ENCODE results near the gene TCL1B. TPM values are rescaled to one million over a fixed set of nuclear protein-coding genes. Genes with fewer than 3 reads are reported as not detected.
"Not testable (repeated sequence)": the region's sequence is repeated elsewhere in the genome, so short reads cannot be mapped to it uniquely, and the experiment has no call there.

Gene TCL1B
- polyA plus RNA-seq, 6 donors from 2014 or later: 15.0 to 44.0 (median 35.9) TPM

GRCh38 chr14:95659293-95659989 is 26.8 kb upstream of the TCL1B start:
- no peaks in the 10 kb centered on the region for H3K27me3 Mint-ChIP-seq
- H3K27ac Mint-ChIP-seq: peak overlapping the region in 3 of 6 donors; percentile 18 to 69 (median 61)
- H3K36me3 Mint-ChIP-seq: peaks cover 7 to 27% of the 10 kb centered on the region in 2 donors
- H3K4me1 Mint-ChIP-seq: peaks cover 78 to 88% (median 84%) of the 10 kb centered on the region in 3 donors
- peaks cover 0 to 5% (median 0%) of the 10 kb centered on the region in 7 donors for H3K9me3 Mint-ChIP-seq
- peak overlapping the region in 5 of 8 donors; percentile 18 to 61 (median 48) for H3K4me3 Mint-ChIP-seq
- no peak for DNase-seq
- no peak for ATAC-seq (ENCODE audit: low read depth in 2 of 2)

GRCh38 chr14:95659990-95660385 is 26.2 kb upstream of the TCL1B start:
- no peaks in the 10 kb centered on the region for H3K27me3 Mint-ChIP-seq
- H3K9me3 Mint-ChIP-seq: peaks cover 0 to 2% (median 0%) of the 10 kb centered on the region in 7 donors
- peak overlapping the region in 4 of 6 donors; percentile 18 to 69 (median 54) for H3K27ac Mint-ChIP-seq
- ATAC-seq (ENCODE audit: low read depth in 2 of 2) (no peak), DNase-seq (no peak)
- H3K4me1 Mint-ChIP-seq: peaks cover 78 to 88% (median 84%) of the 10 kb centered on the region in 3 donors
- H3K4me3 Mint-ChIP-seq: peak overlapping the region in 4 of 8 donors; percentile 18 to 61 (median 32)
- H3K36me3 Mint-ChIP-seq: peaks cover 2 to 21% of the 10 kb centered on the region in 2 donors

- H3K4me1 Mint-ChIP-seq: peaks cover 77 to 90% (median 89%) of the 10 kb centered on the region in 3 donors
Measured at GRCh38 chr14:95660651-95661515, 25.3 kb upstream of the TCL1B start.

GRCh38 chr14:95662376-95663186 is 23.6 kb upstream of the TCL1B start:
- Mint-ChIP-seq H3K27ac (peak overlapping the region; percentile 50 to 98 (median 85)), H3K4me1 (peaks cover 79 to 94% (median 92%) of the 10 kb centered on the region in 3 donors), H3K9me3 (peaks cover 0 to 2% (median 0%) of the 10 kb centered on the region in 7 donors), H3K4me3 (peak overlapping the region; percentile 26 to 93 (median 78)), H3K36me3 (peaks cover 0 to 5% of the 10 kb centered on the region in 2 donors), H3K27me3 (no peaks in the 10 kb centered on the region)
- DNase-seq (peak; percentile 59), ATAC-seq (ENCODE audit: low read depth in 2 of 2) (peak; percentile 52 to 65)

More at GRCh38 chr14:95660651-95661515, 25.3 kb upstream of the TCL1B start:
- H3K9me3 Mint-ChIP-seq: peaks cover 0 to 2% (median 0%) of the 10 kb centered on the region in 7 donors
- H3K4me3 Mint-ChIP-seq: peak overlapping the region in 4 of 8 donors; percentile 2 to 65 (median 44)
- DNase-seq (no peak), ATAC-seq (ENCODE audit: low read depth in 2 of 2) (no peak)
- peaks cover 0 to 18% of the 10 kb centered on the region in 2 donors for H3K36me3 Mint-ChIP-seq
- H3K27ac Mint-ChIP-seq: peak overlapping the region in 4 of 6 donors; percentile 18 to 92 (median 72)
- no peaks in the 10 kb centered on the region for H3K27me3 Mint-ChIP-seq

- H3K36me3 Mint-ChIP-seq: peaks cover 0 to 3% of the 10 kb centered on the region in 2 donors
- peak overlapping the region; percentile 58 to 99 (median 98) for H3K27ac Mint-ChIP-seq
- peaks cover 0 to 2% (median 0%) of the 10 kb centered on the region in 7 donors for H3K9me3 Mint-ChIP-seq
- ATAC-seq (ENCODE audit: low read depth in 2 of 2) (no peak), DNase-seq (no peak)
- peak overlapping the region; percentile 19 to 98 (median 90) for H3K4me3 Mint-ChIP-seq
- no peaks in the 10 kb centered on the region for H3K27me3 Mint-ChIP-seq
- peaks cover 82 to 94% (median 92%) of the 10 kb centered on the region in 3 donors for H3K4me1 Mint-ChIP-seq
Measured at GRCh38 chr14:95663226-95663797, 22.9 kb upstream of the TCL1B start.

GRCh38 chr14:95664066-95664465 is 22.2 kb upstream of the TCL1B start:
- peak overlapping the region; percentile 83 to 98 (median 92) for H3K4me3 Mint-ChIP-seq
- DNase-seq (no peak), ATAC-seq (ENCODE audit: low read depth in 2 of 2) (peak in 1 of 2 donors; percentile 2)
- no peaks in the 10 kb centered on the region for H3K9me3 Mint-ChIP-seq
- H3K27ac Mint-ChIP-seq: peak overlapping the region; percentile 91 to 99 (median 98)
- peaks cover 0 to 5% of the 10 kb centered on the region in 2 donors for H3K36me3 Mint-ChIP-seq
- H3K4me1 Mint-ChIP-seq: peaks cover 81 to 94% (median 92%) of the 10 kb centered on the region in 3 donors
- H3K27me3 Mint-ChIP-seq: no peaks in the 10 kb centered on the region

- peak; percentile 70 to 77 for ATAC-seq (ENCODE audit: low read depth in 2 of 2)
- Mint-ChIP-seq H3K4me1 (peaks cover 81 to 95% (median 93%) of the 10 kb centered on the region in 3 donors), H3K9me3 (no peaks in the 10 kb centered on the region), H3K27ac (peak overlapping the region; percentile 91 to 99 (median 98)), H3K27me3 (no peaks in the 10 kb centered on the region), H3K36me3 (peaks cover under 1 to 8% of the 10 kb centered on the region in 2 donors), H3K4me3 (peak overlapping the region; percentile 83 to 98 (median 92))
- DNase-seq: peak; percentile 67
Measured at GRCh38 chr14:95664546-95664945, 21.7 kb upstream of the TCL1B start.

- Mint-ChIP-seq H3K4me1 (peaks cover 82 to 95% (median 93%) of the 10 kb centered on the region in 3 donors), H3K4me3 (peak overlapping the region; percentile 83 to 98 (median 92)), H3K27ac (peak overlapping the region; percentile 66 to 99 (median 96)), H3K36me3 (peaks cover 10 to 18% of the 10 kb centered on the region in 2 donors)
- not testable (repeated sequence) for H3K27me3 Mint-ChIP-seq, H3K9me3 Mint-ChIP-seq
- DNase-seq (peak; percentile 26), ATAC-seq (ENCODE audit: low read depth in 2 of 2) (peak; percentile 11 to 14)
Measured at GRCh38 chr14:95665530-95665929, 20.7 kb upstream of the TCL1B start.

- Mint-ChIP-seq H3K27me3 (no peaks in the 10 kb centered on the region), H3K4me3 (peak overlapping the region; percentile 83 to 98 (median 92)), H3K27ac (peak overlapping the region; percentile 66 to 99 (median 94)), H3K9me3 (no peaks in the 10 kb centered on the region), H3K36me3 (peaks cover 19 to 27% of the 10 kb centered on the region in 2 donors), H3K4me1 (peaks cover 81 to 95% (median 95%) of the 10 kb centered on the region in 3 donors)
- ATAC-seq (ENCODE audit: low read depth in 2 of 2) (no peak), DNase-seq (no peak)
Measured at GRCh38 chr14:95666450-95666849, 19.8 kb upstream of the TCL1B start.

- Mint-ChIP-seq H3K27me3 (no peaks in the 10 kb centered on the region), H3K27ac (peak overlapping the region; percentile 87 to 99 (median 94)), H3K4me3 (peak overlapping the region; percentile 83 to 98 (median 92)), H3K4me1 (peaks cover 77 to 95% (median 93%) of the 10 kb centered on the region in 3 donors), H3K9me3 (no peaks in the 10 kb centered on the region), H3K36me3 (peaks cover 20 to 28% of the 10 kb centered on the region in 2 donors)
- DNase-seq: peak; percentile 62
- peak; percentile 39 to 43 for ATAC-seq (ENCODE audit: low read depth in 2 of 2)
Measured at GRCh38 chr14:95667249-95667693, 19.0 kb upstream of the TCL1B start.

- ATAC-seq (ENCODE audit: low read depth in 2 of 2) (no peak), DNase-seq (no peak)
- H3K9me3 Mint-ChIP-seq: no peaks in the 10 kb centered on the region
- H3K4me3 Mint-ChIP-seq: peak overlapping the region in 7 of 8 donors; percentile 62 to 98 (median 85)
- peak overlapping the region in 5 of 6 donors; percentile 14 to 89 (median 69) for H3K27ac Mint-ChIP-seq
- H3K4me1 Mint-ChIP-seq: peaks cover 72 to 94% (median 86%) of the 10 kb centered on the region in 3 donors
- no peaks in the 10 kb centered on the region for H3K27me3 Mint-ChIP-seq
- H3K36me3 Mint-ChIP-seq: peaks cover 27 to 28% of the 10 kb centered on the region in 2 donors
Measured at GRCh38 chr14:95668235-95668772, 17.9 kb upstream of the TCL1B start.

- peaks cover 37 to 48% of the 10 kb centered on the region in 2 donors for H3K36me3 Mint-ChIP-seq
- peaks cover 51 to 90% (median 76%) of the 10 kb centered on the region in 3 donors for H3K4me1 Mint-ChIP-seq
- ATAC-seq (ENCODE audit: low read depth in 2 of 2) (no peak), DNase-seq (no peak)
- peaks cover 0 to 6% (median 0%) of the 10 kb centered on the region in 7 donors for H3K9me3 Mint-ChIP-seq
- H3K27ac Mint-ChIP-seq: peak overlapping the region in 4 of 6 donors; percentile 21 to 60 (median 38)
- H3K27me3 Mint-ChIP-seq: no peaks in the 10 kb centered on the region
- H3K4me3 Mint-ChIP-seq: peak overlapping the region in 2 of 8 donors; percentile 57 to 92
Measured at GRCh38 chr14:95674613-95675012, 11.6 kb upstream of the TCL1B start.
